Stimulated activated CD8-positive, alpha-beta memory T cell treated with anti-CD3 and anti-CD28 coated beads, Interleukin-15, amount 100 ng/mL, for 1 hour (primary cell): Measurements from ENCODE around the gene CYP2A7.
"Not testable (repeated sequence)": the region's sequence is repeated elsewhere in the genome, so short reads cannot be mapped to it uniquely, and the experiment has no call there.

Experiments
- DNase-seq: peaks from one replicate; pipeline ENCODE4 v3.0.0-alpha.2; 2020; ENCODE audit warnings: low read depth

Gene CYP2A7

GRCh38 chr19:40842012-40842411, 40.0 kb downstream of the CYP2A7 start:
- DNase-seq, result not testable (repeated sequence)

- DNase-seq, result not testable (repeated sequence)
These were observed 43.6 kb downstream of the CYP2A7 start for GRCh38 chr19:40838477-40838876.

DNA sequence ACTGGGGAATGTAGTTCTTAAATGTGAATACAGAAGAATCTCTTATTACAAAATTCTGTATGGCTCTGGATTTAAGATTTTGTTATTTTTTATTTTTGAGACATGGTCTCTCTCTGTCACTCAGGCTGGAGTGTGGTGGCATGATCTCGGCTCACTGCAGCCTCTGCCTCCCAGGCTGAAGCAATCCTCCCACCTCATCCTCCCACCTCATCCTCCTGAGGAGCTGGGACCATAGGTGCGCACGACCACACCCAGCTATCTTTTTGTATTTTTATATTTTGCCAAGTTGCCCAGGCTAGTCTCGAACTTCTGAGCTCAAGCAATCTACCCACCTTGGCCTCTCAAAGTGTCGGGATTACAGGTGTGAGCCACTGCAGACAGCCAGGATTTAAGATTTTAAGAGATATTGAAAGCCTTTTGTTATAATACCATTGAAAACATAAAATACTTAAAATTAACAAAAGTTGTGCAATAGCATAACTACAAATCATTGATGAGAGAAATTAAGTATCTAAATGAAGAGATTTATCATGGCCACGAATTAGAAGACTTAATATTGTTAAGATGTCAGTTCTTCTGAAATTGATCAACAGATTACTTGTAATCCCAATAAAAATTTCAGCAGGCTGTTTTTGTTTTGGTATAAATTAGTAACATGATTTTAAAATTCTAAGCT, 45.1 kb downstream of the CYP2A7 start:
- DNase-seq, result no peak

DNA sequence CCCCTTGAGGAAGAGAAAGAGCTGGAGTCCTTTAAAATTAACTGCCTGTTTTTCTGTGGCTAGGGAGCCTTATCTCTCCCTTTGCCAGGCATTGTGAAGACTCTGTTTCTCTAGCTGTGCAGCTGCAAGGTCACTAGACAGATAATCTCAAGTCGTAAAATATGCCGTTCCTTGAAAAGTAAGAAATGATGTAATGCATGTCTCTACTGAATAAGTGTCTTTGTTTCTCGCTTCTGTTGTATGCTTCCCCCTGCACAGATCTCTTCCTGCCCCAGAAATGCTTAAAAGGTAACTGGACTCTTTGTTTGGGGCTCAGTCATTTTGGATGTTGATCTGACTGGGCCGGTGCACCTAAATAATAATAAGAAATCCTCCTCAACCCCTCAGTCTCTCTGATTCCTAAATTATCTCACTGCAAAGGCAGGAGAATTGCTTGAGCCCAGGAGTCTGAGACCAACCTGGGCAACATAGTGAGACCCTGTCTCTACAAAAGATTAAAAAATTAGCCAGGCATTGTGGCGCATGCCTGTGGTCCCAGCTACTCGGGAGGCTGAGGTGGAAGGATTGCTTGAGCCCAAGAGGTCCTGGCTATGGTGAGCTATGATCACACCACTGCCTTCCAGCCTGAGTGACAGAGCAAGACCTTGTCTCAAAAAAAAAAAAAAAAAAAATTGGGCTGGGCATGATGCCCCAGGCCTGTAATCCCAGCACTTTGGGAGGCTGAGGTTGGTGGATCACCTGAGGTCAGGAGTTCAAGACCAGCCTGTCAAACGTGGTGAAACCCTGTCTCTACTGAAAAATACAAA, 48.1 kb downstream of the CYP2A7 start:
- not testable (repeated sequence) for DNase-seq

- DNase-seq, result not testable (repeated sequence)
These were observed 49.6 kb downstream of the CYP2A7 start for GRCh38 chr19:40832431-40832790.

GRCh38 chr19:40831502-40832430, 50.3 kb downstream of the CYP2A7 start:
- no peak for DNase-seq

- not testable (repeated sequence) for DNase-seq
These were observed 51.3 kb downstream of the CYP2A7 start for GRCh38 chr19:40830741-40831140.

GRCh38 chr19:40829205-40829604, 52.8 kb downstream of the CYP2A7 start:
- DNase-seq, result no peak

DNA sequence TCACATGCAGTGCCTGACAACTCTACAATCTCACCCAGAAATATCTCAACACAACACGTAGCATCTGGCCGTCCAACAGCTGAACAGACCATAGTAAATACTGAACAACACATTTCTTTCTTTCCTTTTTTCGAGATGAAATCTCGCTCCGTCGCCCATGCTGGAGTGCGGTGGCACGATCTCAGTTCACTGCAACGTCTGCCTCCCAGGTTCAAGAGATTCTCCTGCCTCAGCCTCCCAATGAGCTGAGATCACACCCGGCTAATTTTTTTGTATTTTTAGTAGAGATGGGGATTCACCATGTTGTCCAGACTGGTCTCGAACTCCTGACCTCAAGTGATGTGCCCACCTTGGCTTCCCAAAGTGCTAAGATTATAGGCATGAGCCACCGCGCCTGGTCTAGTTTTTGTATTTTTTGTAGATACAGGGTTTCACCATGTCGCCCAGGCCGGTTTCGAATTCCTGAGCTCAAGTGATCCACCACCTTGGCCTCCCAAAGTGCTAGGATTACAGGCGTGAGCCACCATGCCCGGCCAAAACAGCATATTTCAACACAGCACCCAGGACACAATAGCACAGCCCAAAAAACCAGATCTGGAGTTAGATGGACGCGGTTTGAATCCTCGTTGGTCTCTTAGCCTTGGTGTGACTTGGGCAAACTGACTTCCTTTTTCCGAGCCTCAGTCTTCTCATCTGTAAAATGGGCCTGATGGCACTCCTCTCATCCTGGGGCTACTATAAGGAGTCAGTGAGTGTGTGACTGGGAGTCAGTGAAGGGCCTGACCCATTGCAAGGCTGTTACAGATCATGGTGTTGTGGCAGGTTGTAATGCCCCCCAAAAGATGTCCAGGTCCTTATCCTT, 54.4 kb downstream of the CYP2A7 start:
- no peak for DNase-seq

GRCh38 chr19:40826699-40827385, 55.2 kb downstream of the CYP2A7 start:
- peak; percentile 29 for DNase-seq

GRCh38 chr19:40826312-40826698, 55.7 kb downstream of the CYP2A7 start:
- DNase-seq, result not testable (repeated sequence)

DNA sequence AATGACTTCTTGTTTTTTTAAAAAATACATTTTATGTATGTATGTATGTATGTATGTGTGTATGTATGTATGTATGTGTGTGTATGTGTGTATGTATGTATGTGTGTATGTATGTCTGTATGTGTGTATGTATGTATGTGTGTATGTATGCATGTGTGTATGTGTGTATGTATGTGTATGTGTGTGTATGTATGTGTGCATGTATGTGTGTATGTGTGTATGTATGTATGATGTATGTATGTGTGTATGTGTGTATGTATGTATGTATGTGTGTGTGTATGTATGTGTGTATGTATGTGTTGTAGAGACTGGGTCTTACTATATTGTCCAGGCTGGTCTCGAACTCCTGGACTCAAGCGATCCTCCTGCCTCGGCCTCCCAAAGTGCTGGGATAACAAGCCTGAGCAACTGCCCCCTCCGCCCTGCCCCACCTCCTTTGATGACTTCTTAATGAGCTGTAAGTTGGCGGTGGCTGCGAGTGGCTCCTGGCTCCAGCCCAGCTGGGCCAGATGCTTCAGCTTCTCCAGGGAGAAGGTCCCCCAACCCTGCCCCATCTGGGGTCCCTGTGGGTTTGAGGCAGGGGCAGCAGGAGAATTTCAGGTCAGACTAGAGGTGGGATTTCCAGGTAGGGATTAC, 56.5 kb downstream of the CYP2A7 start:
- DNase-seq, result not testable (repeated sequence)
